Upper lobe of right lung (tissue), 1 donor: Measurements from ENCODE around the gene MIEN1. TPM values are rescaled to one million over a fixed set of nuclear protein-coding genes. Genes with fewer than 3 reads are reported as not detected.
A peak's percentile ranks its signal among the peaks of the same experiment; 100 is the strongest.

Experiments used
- ATAC-seq: fragments of 200-7000 bp; cut with Tn5 transposase; one replicate; pipeline ENCODE4 v1.9.1; 2020; ENCODE audit warnings: mild to moderate bottlenecking, moderate library complexity
- DNase-seq: peaks from one replicate; pipeline ENCODE4 v3.0.0-alpha.2; 2020
- H3K27ac ChIP-seq: fragments of 200-600 bp; one replicate; pipeline ENCODE4 v1.8.0; 2022
- H3K27me3 ChIP-seq: fragments of 200-600 bp; one replicate; pipeline ENCODE4 v1.8.0; 2022; ENCODE audit warnings: mild to moderate bottlenecking
- H3K36me3 ChIP-seq: fragments of 200-600 bp; one replicate; pipeline ENCODE4 v1.8.0; 2022
- H3K4me1 ChIP-seq: fragments of 200-600 bp; one replicate; pipeline ENCODE4 v1.8.0; 2022
- H3K4me3 ChIP-seq: fragments of 200-600 bp; one replicate; pipeline ENCODE4 v1.8.0; 2022; ENCODE audit warnings: mild to moderate bottlenecking
- H3K9me3 ChIP-seq: fragments of 200-600 bp; one replicate; pipeline ENCODE4 v1.8.0; 2022
- intact Hi-C: fragments of 100-400 bp; cut with DNase I; formaldehyde crosslinking; loops from one replicate; pipeline ENCODE4 v1.11.0; 2022
- total RNA-seq: library from RNA; stranded (reverse); fragmentation: NEBNext Ultra II Directional; extraction: Animal tissue kit (Norgen Biotek cat#: 25700); gene quantifications from one replicate; pipeline ENCODE4 v1.2.1, GENCODE V29; 2021
- TF ChIP-seq, protein P1 (sequence below): fragments of 200-600 bp; IDR thresholded peaks from one replicate; pipeline ENCODE4 v1.8.0; 2022; ENCODE audit warnings: antibody characterized with exemption
- donor health status: DM: no; HTN: yes; CAD: no; lungs with severe emphysema.

MIEN1 gene
- total RNA-seq, 1 donor from 2014 or later = 48.5 TPM

DNA sequence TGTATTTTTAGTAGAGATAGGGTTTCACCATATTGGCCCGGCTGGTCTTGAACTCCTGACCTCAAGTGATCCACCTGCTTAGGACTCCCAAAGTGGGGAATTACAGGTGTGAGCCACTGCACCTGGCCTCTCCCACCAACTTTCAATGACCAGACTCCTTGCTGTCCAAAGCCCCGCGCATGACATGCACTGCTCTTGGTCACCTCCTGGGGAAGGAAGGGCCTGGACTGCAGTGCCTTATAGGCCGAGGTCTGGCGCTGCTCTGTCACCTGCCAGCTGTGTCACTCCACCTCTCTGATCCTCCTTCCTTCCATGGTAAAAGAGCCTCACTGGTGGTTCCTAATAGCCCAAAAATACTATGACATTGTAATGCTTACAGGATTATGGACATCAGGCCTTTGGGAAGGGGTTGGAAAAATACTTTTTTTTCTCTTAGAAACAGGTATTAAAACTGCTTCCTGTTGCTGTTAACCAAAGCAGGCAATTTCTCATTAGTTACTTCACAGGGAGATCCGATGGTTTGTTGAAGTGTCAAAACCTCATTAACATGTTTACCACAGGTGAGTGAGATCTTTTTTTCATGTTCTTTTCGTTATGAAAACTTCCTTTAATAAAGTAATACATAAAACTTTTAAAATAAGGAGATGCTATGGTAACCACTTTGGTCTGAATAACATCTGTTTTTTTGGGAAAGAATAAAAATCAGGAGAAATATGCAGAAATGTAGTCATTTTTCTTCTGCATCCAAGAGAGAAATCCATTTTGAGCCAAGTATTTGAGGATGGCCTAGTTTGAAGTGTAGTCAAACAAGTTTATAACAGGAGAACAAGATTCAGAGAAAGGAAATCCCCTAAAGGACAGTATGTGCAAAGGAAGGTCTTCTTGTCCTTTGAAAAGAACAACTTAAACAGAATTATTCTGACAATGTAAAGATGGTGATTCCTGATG, 42.9 kb upstream of the MIEN1 start:
- intact Hi-C loops = no loop called here
- TF ChIP-seq, protein P1, sequence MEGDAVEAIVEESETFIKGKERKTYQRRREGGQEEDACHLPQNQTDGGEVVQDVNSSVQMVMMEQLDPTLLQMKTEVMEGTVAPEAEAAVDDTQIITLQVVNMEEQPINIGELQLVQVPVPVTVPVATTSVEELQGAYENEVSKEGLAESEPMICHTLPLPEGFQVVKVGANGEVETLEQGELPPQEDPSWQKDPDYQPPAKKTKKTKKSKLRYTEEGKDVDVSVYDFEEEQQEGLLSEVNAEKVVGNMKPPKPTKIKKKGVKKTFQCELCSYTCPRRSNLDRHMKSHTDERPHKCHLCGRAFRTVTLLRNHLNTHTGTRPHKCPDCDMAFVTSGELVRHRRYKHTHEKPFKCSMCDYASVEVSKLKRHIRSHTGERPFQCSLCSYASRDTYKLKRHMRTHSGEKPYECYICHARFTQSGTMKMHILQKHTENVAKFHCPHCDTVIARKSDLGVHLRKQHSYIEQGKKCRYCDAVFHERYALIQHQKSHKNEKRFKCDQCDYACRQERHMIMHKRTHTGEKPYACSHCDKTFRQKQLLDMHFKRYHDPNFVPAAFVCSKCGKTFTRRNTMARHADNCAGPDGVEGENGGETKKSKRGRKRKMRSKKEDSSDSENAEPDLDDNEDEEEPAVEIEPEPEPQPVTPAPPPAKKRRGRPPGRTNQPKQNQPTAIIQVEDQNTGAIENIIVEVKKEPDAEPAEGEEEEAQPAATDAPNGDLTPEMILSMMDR = no peak
- H3K36me3 ChIP-seq = no peaks in the 10 kb centered on the region
- no peak for DNase-seq
- H3K27ac ChIP-seq = peak overlapping the region; percentile 15
- H3K4me1 ChIP-seq = no peaks in the 10 kb centered on the region
- ATAC-seq = no peak
- no peak overlapping the region for H3K4me3 ChIP-seq
- no peaks in the 10 kb centered on the region for H3K9me3 ChIP-seq
- H3K27me3 ChIP-seq = no peaks in the 10 kb centered on the region

- Histone ChIP-seq H3K4me1 (no peaks in the 10 kb centered on the region), H3K27me3 (no peaks in the 10 kb centered on the region), H3K27ac (peak overlapping the region; percentile 15), H3K36me3 (no peaks in the 10 kb centered on the region), H3K9me3 (no peaks in the 10 kb centered on the region), H3K4me3 (no peak overlapping the region)
- DNase-seq (no peak), ATAC-seq (peak; percentile 28)
- intact Hi-C loops = no loop called here
- TF ChIP-seq, protein P1 = no peak
These were observed 42.1 kb upstream of the MIEN1 start for GRCh38 chr17:39772415-39772814.

DNA sequence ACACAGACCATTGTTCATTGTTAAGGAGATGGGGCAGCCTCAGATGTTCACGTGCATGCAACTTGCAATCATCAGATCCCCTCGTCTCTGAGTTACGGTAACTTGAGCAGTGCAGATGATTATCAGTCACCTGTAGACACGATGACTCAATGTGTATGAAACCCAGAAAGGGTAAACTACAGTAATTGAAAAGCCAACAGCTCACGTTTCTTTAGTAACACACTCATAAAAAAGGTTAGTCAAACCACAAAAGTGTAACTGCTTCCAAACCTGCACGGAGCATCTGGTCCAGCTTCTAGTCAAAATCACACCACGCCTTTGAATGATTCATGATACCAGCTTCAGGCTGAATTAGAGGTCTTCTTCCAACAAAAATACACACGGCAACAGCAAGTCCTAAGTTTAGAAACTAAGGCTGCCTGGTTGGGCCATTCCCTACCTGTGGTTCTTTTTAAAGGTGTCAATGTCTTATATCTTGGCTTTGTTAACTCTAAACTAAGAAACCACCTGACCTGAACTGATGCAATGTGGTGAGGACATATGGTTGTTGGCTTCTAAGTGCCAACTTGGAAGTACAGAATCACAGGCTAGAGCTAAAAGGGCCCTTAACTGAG, 39.7 kb upstream of the MIEN1 start:
- H3K27me3 ChIP-seq = no peaks in the 10 kb centered on the region
- ATAC-seq (no peak), DNase-seq (no peak)
- no peaks in the 10 kb centered on the region for H3K36me3 ChIP-seq
- no peak overlapping the region for H3K4me3 ChIP-seq
- H3K4me1 ChIP-seq = no peaks in the 10 kb centered on the region
- TF ChIP-seq, protein P1 = no peak
- no peak overlapping the region for H3K27ac ChIP-seq
- no peaks in the 10 kb centered on the region for H3K9me3 ChIP-seq
- intact Hi-C loops = no loop called here

GRCh38 chr17:39767147-39767546, 36.8 kb upstream of the MIEN1 start:
- Histone ChIP-seq H3K4me1 (no peaks in the 10 kb centered on the region), H3K27me3 (no peaks in the 10 kb centered on the region), H3K36me3 (no peaks in the 10 kb centered on the region), H3K4me3 (no peak overlapping the region), H3K9me3 (no peaks in the 10 kb centered on the region), H3K27ac (no peak overlapping the region)
- TF ChIP-seq, protein P1 = no peak
- ATAC-seq (no peak), DNase-seq (no peak)
- intact Hi-C loops = no loop called here

- Histone ChIP-seq H3K4me3 (no peak overlapping the region), H3K4me1 (no peaks in the 10 kb centered on the region), H3K27me3 (no peaks in the 10 kb centered on the region), H3K36me3 (no peaks in the 10 kb centered on the region), H3K9me3 (no peaks in the 10 kb centered on the region), H3K27ac (no peak overlapping the region)
- intact Hi-C loops = no loop called here
- TF ChIP-seq, protein P1 = no peak
- no peak for DNase-seq
- ATAC-seq = no peak
These were observed 35.4 kb upstream of the MIEN1 start for GRCh38 chr17:39765766-39766165.
